SK-MEL-5 (cell line): ENCODE data around the gene COQ9. TPM values are rescaled to one million over a fixed set of nuclear protein-coding genes. Genes with fewer than 3 reads are reported as not detected.
A peak's percentile ranks its signal among the peaks of the same experiment; 100 is the strongest.
"Not testable (repeated sequence)": the region's sequence is repeated elsewhere in the genome, so short reads cannot be mapped to it uniquely, and the experiment has no call there.

Experiments
- DNase-seq: peaks from one replicate; pipeline ENCODE4 v3.0.0-alpha.2; 2016; ENCODE audit warnings: low read depth, low spot score
- in situ Hi-C: cut with HindIII; loops from 2 replicates; pipeline ENCODE4 v1.10.0; 2016; ENCODE audit warnings: low sequenced_read_pairs, high pct_unique_total_duplicates, low pct_unique_long_range_greater_than_20kb
- polyA plus RNA-seq, 2 experiments: library from polyadenylated mRNA; depleted of rRNA; stranded (reverse); fragments of >200 nt; gene quantifications; 2 replicates each; pipeline ENCODE4 v1.2.3, GENCODE V29; 2015
- total RNA-seq: library from RNA; depleted of rRNA; stranded (reverse); fragments of >200 nt; shearing (Covaris generic); gene quantifications from 2 replicates; pipeline ENCODE4 v1.2.3, GENCODE V29; 2014; rRNA removed

The COQ9 gene
- total RNA-seq, result 67.7 and 70.7 TPM in 2 replicates
- 69.9 and 77.6 TPM in 2 replicates for polyA plus RNA-seq (2015; cell fraction: cytosol; rRNA removed)
- 186 and 198 TPM in 2 replicates for polyA plus RNA-seq (2015; cell fraction: nucleus; rRNA removed)

- in situ Hi-C loops, result no loop called here
- peak; percentile 89 for DNase-seq
Measured at GRCh38 chr16:57447186-57447962, at the start of gene COQ9, which contains the start of gene CIAPIN1. TSS of gene COQ9 (plus strand) at chr16:57447479. CDS start at chr16:57447506, 27 bp downstream. TSS of gene CIAPIN1 (minus strand) at chr16:57447385. CDS start at chr16:57440928, 6,457 bp downstream.

DNA sequence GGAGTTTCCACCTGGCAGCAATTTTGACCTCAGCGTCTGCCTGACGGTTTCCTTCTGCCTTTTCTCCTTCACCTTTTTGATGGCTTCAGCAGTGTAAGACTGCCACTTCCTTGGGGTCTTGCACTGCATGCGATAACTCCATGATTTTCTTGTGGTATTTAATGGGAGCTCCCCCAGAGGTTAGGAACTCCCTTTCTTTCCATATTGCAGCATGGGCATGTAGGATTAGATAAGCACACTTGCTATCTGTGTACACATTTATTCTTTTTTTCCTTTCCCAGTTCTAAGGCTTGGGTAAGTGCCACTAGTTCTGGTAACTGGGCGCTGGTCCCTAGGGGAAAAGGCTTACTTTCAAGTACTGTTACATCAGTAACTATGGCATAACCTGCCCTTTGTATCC is 49.8 kb upstream of the COQ9 start:
- DNase-seq, in situ Hi-C loops: not testable (repeated sequence)

DNA sequence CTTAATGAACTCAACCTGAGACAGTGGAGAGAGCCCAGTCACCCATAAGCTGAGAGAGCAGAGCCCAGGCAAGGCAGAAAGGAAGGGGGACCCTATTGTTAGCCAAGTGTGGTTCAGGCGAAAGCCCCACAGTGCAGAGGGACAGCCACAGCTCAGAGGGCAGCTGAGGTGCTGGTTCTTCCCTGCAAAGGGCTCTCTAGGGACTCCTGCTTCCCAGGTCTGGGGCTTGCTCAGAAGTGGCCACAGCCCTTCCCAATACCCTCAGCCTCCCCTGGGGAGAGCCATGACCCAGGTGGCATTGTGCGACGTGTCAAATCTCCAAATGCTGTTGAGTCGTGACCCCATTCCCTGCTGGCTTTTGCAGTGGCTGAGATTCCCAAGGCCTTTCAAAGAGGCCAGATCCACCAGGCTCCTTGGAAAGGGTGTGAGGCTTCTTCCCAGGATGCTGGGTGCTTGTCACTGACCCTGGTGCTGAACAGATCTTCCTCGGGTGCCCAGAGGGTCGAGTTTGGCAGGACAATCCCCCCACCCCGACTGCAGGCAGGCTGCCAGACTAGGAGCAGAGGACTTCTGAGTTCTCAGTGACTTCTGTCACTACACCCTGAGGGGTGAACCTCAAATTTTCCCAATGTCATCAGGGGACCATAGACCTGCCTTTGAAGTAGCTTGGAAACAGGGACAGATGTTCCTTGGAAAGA is 45.2 kb upstream of the COQ9 start:
- no peak for DNase-seq
- in situ Hi-C loops, result no loop called here

DNA sequence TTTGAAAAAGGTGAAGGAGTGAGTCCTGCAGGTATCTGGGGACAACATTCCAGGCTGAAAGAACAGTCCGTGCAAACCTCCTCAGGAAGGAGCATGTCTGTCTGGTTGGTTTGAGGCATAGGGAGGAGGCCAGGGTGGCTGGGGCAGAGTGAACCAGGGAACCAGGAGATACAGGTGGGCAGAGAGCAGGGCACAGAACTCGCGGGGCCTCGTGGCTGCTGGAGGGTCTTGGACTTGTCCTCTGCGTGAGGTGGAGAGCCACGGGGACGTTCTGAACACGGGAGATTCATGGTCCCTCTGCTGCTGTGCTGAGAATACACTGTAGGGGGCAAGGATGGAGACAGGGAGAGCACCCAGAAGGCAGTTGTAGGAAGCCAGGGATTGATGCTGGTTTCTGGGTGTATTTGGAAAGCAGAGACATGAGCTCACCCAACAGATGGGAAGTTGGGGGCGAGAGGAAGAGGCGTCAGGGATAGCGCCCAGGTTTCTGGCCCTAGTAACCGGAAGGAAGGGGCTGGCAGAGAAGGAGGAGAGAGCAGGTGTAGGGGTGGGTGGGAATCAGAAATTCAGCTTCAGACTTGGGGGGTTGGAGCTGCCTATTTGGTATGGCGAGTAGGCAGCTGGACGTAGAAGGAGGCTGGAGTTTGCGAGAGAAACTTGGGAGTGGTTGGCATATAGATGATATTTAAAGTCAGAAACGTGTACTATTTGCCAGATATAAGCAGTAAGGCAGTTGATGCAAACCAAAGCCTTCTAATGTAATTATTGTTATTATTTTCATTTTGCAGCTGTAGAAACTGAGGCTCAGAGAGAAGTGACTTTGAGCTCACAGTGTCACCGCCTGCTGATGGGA is 43.1 kb upstream of the COQ9 start, which contains the start of gene CCL17:
Gene CCL17, plus strand, starts transcription at position 803 of the 853 bp plus-strand sequence. CDS start 9,166 bp downstream, outside the sequence.
- no peak for DNase-seq
- in situ Hi-C loops, result no loop called here

- in situ Hi-C loops, result no loop called here
- DNase-seq, result no peak
Measured at GRCh38 chr16:57405097-57405496, 42.2 kb upstream of the COQ9 start.

GRCh38 chr16:57406881-57407280 is 40.4 kb upstream of the COQ9 start:
- DNase-seq, result no peak
- in situ Hi-C loops, result no loop called here

GRCh38 chr16:57407521-57408353 is 39.5 kb upstream of the COQ9 start:
- no peak for DNase-seq
- in situ Hi-C loops, result no loop called here

GRCh38 chr16:57409065-57409464 is 38.2 kb upstream of the COQ9 start:
- DNase-seq, result no peak
- in situ Hi-C loops, result no loop called here

GRCh38 chr16:57409870-57410587 is 37.2 kb upstream of the COQ9 start:
- in situ Hi-C loops, result no loop called here
- no peak for DNase-seq

DNA sequence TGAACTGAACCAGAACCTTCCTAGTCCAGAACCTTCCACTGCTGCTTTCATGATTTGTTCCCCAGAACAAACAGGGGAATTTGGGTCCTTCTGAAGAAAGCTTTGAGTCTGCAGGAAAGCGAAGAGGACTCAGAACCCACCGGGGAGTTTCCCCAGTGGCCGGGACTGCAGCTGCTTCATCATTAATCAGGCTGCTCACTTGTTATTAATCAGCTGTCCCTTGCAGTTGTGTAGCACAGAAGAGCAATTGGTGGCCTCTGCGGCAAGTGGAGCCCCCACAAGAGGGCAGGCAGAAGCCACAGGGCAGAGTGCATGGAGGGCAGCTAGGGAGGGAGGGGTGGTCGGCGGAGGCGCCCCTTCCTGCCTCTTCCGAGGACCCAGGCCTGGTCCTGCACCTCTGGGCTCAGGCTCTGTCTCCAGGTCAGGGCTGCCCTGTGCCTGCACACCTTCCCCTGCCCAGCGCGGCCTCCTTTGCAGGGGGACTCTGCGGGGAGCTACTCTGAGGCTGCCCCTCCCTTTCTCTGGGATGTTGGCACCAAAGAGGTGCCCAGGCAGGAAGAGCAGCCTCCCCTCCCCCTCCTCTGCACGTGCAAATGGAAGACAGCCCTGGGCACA is 35.8 kb upstream of the COQ9 start:
- in situ Hi-C loops, result no loop called here
- DNase-seq, result no peak

DNA sequence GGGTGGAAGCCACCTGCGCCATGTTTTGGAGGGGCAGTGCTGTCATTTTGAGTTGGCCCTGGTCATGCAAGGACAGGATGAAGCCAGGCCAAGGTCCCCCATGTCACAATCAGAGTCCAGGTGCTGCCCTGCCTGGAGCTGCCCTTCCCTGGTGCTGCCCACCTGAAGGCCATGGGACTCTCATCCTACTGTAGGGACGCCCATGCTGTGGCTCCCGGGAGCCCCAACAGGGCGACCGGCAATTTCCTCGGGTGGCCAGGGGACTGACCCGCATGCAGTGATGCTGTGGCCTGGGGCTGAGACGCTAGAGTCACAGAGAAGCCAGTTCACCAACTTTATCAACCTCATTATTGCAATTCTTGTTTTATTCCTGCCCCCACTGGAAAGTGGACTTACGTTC is 34.7 kb upstream of the COQ9 start:
- in situ Hi-C loops, result no loop called here

DNA sequence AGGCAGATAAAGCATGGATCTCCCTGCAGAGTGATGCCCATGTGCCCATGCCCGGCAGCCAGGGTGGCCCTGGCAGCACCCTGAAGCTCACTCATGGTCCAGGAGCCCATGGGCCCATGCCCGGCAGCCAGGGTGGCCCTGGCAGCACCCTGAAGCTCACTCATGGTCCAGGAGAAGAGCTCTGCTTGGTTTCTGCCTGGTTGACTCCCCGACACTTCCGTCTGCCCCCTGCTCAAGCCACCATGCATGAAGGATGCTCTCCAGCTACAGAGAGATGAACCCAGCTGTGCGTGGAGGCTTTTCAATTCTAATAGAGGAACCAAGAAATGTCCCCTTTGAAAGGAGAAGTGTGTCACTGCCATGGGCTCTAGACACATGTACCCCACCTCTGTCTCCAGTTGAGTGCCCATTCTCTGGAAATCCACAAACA is 34.0 kb upstream of the COQ9 start:
- no peak for DNase-seq
- in situ Hi-C loops, result no loop called here

More for the DNA sequence above, 34.7 kb upstream of the COQ9 start:
- no peak for DNase-seq

GRCh38 chr16:57413733-57414132 is 33.5 kb upstream of the COQ9 start:
- no peak for DNase-seq
- in situ Hi-C loops, result no loop called here

- DNase-seq, result no peak
- in situ Hi-C loops, result no loop called here
Measured at GRCh38 chr16:57416084-57416483, 31.2 kb upstream of the COQ9 start.

DNA sequence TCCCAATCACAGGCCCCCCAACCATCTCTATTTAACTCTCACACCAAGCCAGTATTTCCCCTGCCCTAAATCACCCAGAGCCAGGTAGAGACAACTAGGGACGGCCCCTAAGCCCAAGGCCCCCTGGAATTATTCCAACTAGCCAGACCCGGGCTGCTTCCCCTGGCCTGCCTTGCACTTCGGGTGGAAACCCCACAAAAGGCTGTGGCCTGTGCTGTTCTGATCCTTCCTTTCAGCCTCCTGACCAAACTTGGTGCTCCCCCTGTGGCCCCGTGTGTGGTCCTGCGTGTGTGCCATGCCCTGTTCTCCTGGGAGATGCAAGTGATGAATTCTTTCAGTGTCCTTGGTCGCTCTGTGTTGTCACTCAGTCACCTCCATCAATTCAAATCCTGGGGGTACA is 27.8 kb upstream of the COQ9 start:
- DNase-seq, result no peak
- in situ Hi-C loops, result no loop called here
